GM18909 (cell line): ENCODE data around the gene KCNIP3.
"Not testable (repeated sequence)": the region's sequence is repeated elsewhere in the genome, so short reads cannot be mapped to it uniquely, and the experiment has no call there.

Source experiments
- ATAC-seq: cut with Tn5 transposase; IDR thresholded peaks from one replicate; pipeline ENCODE4 v1.9.1; 2021; ENCODE audit warnings: mild to moderate bottlenecking; ENCODE audit not compliant: unreplicated experiment, poor library complexity

KCNIP3 gene

DNA sequence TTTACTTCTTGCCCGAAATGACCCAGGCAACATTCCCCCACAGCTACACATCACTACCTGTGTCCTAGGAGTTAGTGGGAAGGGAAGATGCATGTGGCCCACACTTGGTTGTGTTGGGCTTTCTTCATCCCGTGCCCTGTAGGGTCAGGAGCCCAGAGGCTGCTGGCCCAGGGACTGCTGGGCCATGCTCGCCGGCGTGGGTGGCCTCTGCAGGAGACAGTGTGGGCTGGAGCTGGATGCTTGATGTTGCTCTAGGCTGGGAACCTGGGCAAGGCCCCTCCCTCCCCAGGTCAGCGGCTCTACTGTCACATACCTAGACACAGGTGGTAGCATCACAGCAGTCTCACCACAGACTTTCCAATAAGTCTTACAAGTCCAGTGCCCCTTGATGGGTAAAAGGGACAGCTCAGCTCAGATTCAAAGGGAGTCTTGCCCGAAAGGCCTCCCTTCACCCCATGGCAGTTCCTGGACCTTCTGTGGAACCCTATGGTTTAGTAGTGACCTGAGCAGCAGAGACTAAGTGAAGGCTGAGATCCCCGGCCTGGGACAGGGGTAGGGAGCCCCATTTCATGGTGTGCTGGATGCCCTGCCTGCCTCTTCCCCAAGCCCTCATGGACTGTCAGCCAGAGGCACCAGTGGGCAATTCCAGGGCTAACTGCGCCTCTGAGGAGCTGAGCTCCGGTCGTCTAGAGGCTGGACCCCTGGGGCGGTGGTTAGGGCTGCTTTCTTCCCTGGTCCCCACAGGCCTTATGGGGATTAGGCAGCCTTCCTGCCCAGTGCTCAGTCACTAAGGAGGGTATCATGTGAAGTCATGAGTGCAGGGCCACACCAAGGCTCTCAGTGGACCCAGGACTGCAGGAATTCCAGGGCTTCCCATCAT, 59.9 kb downstream of the KCNIP3 start:
- ATAC-seq: no peak

DNA sequence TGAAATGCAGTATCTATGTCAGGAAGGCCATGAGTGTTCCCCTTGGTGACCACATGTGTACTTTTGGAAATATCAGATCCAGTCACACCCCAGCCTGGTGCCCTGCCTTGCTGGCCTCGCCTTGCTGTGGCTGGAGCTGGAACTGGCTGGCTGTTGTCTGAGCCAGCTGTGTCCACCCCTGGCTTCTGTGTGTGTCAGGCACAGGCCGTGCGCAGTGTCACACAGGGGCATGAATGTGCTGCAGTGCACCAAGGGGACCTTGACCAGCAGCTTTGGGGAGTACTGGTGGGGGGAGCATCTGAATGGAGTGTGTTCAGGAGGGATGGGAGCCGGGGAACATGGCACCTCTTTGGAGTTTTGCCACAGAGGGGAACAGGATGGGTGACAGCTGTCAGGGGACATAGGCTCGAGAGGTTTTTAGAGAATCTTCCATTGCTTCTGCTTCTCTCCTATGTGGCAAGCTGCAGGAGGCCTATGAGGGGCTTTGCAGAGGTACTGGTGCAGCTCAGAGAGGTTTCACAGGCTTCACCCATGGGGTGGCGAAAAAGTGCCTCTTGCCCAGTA, 60.7 kb downstream of the KCNIP3 start:
- ATAC-seq: no peak

GRCh38 chr2:95359031-95359430, 61.9 kb downstream of the KCNIP3 start:
- ATAC-seq: no peak

- ATAC-seq: no peak
Observed at GRCh38 chr2:95359501-95359930, 62.4 kb downstream of the KCNIP3 start.

GRCh38 chr2:95361216-95361980, 64.3 kb downstream of the KCNIP3 start:
- ATAC-seq: no peak

DNA sequence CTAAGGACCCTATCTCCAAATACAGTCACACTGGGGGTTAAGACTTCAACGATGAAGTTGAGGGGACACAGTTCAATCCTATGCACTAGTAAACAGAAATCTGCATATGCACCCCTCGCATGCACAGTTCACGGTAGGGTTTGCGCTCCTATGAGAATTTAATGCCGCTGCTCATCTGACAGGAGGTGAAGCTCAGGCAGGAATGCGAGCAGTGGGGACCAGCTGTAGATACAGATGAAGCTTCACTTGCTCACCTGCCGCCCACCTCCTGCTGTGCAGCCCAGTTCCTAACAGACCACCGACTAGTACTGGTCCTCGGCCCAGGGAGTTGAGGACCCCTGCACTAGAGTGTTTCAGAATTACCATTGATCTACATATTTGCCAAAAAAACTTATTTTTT, 65.3 kb downstream of the KCNIP3 start:
- ATAC-seq: no peak

DNA sequence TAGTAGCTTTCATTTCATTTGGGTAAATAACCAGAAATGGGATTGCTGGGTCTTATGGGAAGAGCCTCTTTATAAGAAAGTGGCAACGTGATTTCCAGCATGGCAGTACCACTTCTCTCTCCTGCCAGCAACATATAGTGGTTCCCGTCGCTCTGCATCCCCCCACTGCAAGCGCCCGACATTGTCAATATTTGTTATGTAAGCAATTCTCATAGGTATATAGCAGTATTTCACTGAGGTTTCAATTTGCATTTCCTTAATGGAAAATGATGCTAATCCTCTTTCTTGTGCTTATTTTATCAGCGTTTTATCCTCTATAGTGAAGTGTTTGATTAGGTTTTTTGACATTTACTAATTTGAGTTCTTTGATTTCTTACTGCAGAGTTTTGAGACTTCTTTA, 69.4 kb downstream of the KCNIP3 start:
- no peak for ATAC-seq

DNA sequence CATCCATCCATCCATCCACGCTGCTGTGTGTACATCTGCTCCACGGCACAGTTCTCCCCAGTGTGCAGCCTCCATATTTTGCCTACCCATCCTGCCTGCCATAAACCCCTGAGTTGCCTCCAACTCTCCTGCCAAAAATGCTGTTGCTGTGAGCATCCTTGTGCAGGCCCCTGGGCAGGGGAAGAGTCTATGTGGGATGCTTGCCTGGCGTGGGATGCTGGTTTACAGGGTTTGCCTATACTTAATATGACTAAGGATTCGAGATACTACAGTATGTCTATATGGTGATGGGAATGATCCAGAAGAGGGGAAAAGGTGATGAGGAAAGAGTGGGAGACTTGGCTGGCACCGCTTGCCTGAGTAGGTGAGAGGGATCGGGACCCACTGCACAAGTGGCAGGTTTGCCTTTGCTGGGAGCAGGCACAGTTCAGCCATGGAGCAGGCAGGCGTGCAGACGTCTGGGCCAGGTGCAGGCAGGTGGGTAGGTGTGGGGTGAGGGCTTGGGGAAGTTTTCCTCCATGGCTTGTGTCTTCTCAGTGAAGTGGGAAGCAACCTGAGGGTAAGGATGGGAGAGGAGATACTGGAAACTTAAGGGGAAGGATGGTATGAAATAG, 75.2 kb downstream of the KCNIP3 start:
- no peak for ATAC-seq

GRCh38 chr2:95372845-95373244, 75.7 kb downstream of the KCNIP3 start:
- ATAC-seq: no peak

DNA sequence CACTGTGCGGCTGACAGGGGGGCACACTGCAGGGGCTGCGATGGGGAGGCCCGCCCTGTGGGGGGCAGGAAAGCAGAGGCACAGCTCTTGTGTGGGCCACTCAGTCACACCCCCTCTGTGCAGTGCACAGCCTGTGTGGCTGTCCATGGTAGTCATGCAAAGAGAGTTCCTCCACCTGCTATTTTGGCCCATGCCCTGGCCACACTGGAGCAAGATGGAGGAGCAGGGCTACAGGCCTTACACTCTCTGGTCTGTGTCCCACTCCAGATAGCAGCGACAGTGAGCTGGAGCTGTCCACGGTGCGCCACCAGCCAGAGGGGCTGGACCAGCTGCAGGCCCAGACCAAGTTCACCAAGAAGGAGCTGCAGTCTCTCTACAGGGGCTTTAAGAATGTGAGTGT, 76.9 kb downstream of the KCNIP3 start:
- ATAC-seq: no peak

DNA sequence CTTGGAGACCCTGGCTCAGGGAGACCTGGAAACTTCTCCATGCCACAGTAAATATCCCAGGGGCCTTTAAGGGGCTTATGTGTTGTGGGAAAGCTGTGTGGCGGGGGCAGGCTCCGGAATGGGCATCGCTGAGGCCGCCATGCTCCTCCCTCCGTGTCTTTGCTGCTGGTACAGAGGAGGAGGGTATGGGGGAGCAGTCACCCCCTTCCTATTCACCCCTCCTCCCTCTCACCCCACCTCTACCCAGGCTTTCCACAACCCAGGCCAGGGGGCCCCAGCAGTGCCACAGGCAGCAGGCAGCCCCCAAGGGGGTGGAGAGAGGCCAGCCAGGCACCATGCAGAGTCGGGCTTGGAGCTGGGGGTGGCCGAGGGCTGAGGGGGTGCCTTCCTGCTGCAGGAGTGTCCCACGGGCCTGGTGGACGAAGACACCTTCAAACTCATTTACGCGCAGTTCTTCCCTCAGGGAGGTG, 77.3 kb downstream of the KCNIP3 start:
- ATAC-seq: no peak

- no peak for ATAC-seq
Observed at GRCh38 chr2:95374921-95375471, 77.8 kb downstream of the KCNIP3 start.

DNA sequence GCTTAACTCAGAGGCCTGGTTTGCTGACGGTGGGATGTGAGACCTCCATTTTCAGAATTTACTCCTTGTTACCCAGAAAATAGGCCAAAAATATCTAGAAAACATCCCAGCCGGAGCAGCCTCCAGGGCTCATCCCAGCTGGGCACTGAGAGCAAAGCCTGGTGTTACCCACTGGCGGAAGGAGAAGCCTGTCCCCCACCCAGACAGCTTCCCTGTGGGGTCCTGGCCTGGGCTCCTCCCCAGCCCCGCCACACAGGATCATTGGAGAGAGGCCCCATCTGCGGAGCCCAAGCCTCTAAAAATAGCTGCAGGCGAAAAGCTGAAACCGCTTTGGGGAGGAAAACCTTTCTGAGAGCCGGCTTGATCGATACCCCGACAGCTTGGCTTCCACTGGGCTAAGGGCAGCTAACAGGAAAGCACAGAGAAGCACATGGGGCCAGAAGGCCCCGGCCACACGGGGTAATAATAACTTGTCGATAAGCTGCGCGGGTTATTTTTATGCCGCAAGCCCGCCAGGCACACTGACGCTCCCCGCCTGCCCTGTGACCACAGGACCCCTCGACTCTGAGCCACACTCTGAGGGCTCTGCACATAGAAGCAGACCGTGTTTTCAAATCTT, 78.5 kb downstream of the KCNIP3 start:
- no peak for ATAC-seq

DNA sequence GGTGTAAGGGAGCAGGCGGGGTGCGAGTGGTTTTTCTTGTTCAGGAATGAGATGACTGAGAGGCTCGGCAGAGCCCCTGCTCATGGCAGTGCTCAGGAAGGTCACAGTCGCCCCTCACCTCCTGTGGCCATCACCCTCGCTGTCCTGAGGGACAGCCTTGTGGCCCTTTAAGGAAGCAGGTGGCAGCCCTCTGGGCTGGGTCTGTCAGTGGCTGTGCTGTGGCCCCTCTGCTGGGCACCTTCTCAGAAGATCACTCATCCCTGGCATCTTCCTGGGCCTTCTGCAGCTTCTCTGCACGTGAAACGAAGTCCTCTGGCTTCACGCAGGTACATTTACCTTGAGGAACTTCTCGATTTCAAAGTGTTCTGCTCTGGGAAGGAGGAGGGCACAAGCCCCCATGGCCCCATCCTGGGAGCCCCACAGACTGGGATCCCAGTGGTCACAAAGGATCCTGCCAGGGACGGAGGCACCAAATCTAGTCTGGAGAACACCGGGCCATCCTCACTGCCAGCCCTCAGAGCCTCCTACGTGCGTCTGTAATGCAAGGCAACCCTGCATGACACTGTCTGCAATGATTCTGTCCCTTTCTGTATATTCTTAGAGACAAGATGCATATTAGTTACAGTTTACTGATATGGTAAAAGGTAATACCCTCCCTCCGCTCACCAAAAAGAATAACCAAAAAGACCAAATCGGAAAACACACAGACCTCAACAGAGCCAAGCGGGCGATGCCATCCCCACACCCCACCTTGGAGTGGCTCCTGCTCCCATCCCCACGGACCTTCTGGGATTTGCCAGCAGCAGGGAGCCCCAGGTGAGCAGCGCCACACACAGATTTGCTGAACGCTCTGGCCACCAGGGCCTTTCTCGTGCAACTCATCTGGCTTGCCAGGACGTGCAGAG, 79.4 kb downstream of the KCNIP3 start:
- no peak for ATAC-seq

GRCh38 chr2:95377216-95378123, 80.3 kb downstream of the KCNIP3 start:
- no peak for ATAC-seq

DNA sequence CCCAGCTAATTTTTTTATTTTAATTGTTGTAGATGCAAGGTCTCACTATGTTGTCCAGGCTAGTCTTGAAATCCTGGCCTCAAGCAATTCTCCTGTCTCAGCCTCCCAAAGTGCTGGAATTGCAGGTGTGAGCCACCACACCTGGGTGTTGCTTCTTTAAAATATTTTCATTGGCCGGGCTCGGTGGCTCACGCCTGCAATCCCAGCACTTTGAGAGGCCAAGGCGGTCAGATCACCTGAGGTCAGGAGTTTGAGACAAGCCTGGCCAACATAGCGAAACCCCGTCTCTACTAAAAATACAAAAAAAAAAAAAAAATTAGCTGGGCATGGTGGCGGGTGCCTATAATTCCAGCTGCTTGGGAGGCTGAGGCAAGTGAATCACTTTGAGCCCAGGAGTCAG, 81.1 kb downstream of the KCNIP3 start:
- ATAC-seq: not testable (repeated sequence)

DNA sequence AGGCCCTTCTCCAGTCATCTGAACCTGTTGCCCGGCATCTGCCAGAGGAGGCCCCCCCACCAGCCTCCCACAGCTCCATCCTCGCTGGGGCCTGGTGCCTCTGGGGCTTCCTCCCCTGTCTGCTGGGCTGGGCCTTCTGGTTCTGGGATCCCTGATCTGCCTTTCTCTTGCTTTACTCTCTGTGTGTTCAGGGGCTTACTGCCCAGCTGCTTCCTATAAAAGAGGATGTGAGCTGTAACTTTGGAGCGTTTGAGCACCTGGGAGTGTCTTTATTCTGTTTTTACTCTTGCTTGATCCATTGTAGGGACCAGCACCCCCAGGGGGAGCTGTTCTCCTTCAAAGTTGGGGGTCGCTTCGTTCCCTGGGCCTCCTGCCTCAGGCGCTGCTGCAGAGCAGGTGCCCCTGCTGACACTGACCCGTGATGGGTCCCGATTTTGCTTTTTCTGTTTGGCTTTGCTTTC, 82.3 kb downstream of the KCNIP3 start:
- ATAC-seq: no peak

GRCh38 chr2:95380280-95380679, 83.1 kb downstream of the KCNIP3 start:
- no peak for ATAC-seq
